ENCODE measurements around the gene UMODL1. TPM values are rescaled to one million over a fixed set of nuclear protein-coding genes. Genes with fewer than 3 reads are reported as not detected.

UMODL1 gene
- total RNA-seq, 2 experiments from 2014 or later = 7.4 to 12.3 TPM

GRCh38 chr21:42117229-42117966, 46.3 kb downstream of the UMODL1 start:
- Histone ChIP-seq H3K27ac (ENCODE audit: low read depth, low read length, poor library complexity, severe bottlenecking) (peak overlapping the region; percentile 93), H3K79me2 (ENCODE audit: insufficient read depth, low read depth, low read length) (peaks cover 17% of the 10 kb centered on the region; the same call in 1 of the 2 replicates), H3K36me3 (ENCODE audit: insufficient read depth, low read length) (no peaks in the 10 kb centered on the region), H3K9me2 (ENCODE audit: insufficient read depth, low read length) (no peaks in the 10 kb centered on the region), H3K4me1 (ENCODE audit: insufficient read depth, low read length, poor library complexity, severe bottlenecking) (peaks cover 70% of the 10 kb centered on the region), H2AFZ (ENCODE audit: low read length) (peak overlapping the region; percentile 85), H3K4me3 (ENCODE audit: low read depth, low read length, poor library complexity, severe bottlenecking) (peak overlapping the region; percentile 10), H3K4me2 (ENCODE audit: low read length) (peak overlapping the region; percentile 82), H4K20me1 (ENCODE audit: insufficient read depth, low read length) (no peaks in the 10 kb centered on the region), H3K9me3 (ENCODE audit: low read length) (no peaks in the 10 kb centered on the region)
- ChIA-PET CTCF (ENCODE audit: unreplicated experiment) (interaction anchor here (0.9 to 2.1 kb wide), 8 partner anchors 9 to 301 kb away, joined by 3 to 21 read pairs (median 4); no protein-coding TSS in a partner anchor), POLR2A (interaction anchor here (0.5 to 4.9 kb wide), 13 partner anchors 10 to 394 kb away, joined by 3 to 23 read pairs (median 4); no protein-coding TSS in a partner anchor)
- BruUV-seq (replicated peaks) = no TSS peak
- no peak for TF ChIP-seq EZH2phosphoT487 (IDR thresholded peaks at IDR 0.05; ENCODE audit: borderline replicate concordance, low read depth, low read length)
- TF ChIP-seq CTCF (conservative IDR thresholded peaks at IDR 0.05; ENCODE audit: low read length) = peak; percentile 99
- intact Hi-C loops (cut with micrococcal nuclease; ENCODE audit: unreplicated experiment) = loop anchor here (1.0 to 5.0 kb wide), 7 partner anchors 55 to 505 kb away; no protein-coding TSS in a partner anchor
- DNase-seq (ENCODE audit: low spot score) = peak; percentile 84

GRCh38 chr21:42117967-42118780, 47.1 kb downstream of the UMODL1 start:
- Histone ChIP-seq H3K79me2 (ENCODE audit: insufficient read depth, low read depth, low read length) (peaks cover 19% of the 10 kb centered on the region; the same call in 1 of the 2 replicates), H4K20me1 (ENCODE audit: insufficient read depth, low read length) (no peaks in the 10 kb centered on the region), H3K9me3 (ENCODE audit: low read length) (no peaks in the 10 kb centered on the region), H3K4me2 (ENCODE audit: low read length) (peak overlapping the region; percentile 82), H3K27ac (ENCODE audit: low read depth, low read length, poor library complexity, severe bottlenecking) (peak overlapping the region; percentile 93), H3K9me2 (ENCODE audit: insufficient read depth, low read length) (no peaks in the 10 kb centered on the region), H3K4me3 (ENCODE audit: low read depth, low read length, poor library complexity, severe bottlenecking) (peak overlapping the region; percentile 26), H3K36me3 (ENCODE audit: insufficient read depth, low read length) (no peaks in the 10 kb centered on the region; the same call in 1 of the 2 replicates), H2AFZ (ENCODE audit: low read length) (peak overlapping the region; percentile 76), H3K4me1 (ENCODE audit: insufficient read depth, low read length, poor library complexity, severe bottlenecking) (peaks cover 71% of the 10 kb centered on the region)
- no peak for TF ChIP-seq EZH2phosphoT487 (IDR thresholded peaks at IDR 0.05; ENCODE audit: borderline replicate concordance, low read depth, low read length)
- no peak for TF ChIP-seq CTCF (conservative IDR thresholded peaks at IDR 0.05; ENCODE audit: low read length)
- no TSS peak for BruUV-seq (replicated peaks)
- DNase-seq (ENCODE audit: low spot score) = peak; percentile 37
- intact Hi-C loops (cut with micrococcal nuclease; ENCODE audit: unreplicated experiment) = loop anchor here (1.0 to 5.0 kb wide), 7 partner anchors 55 to 506 kb away; no protein-coding TSS in a partner anchor
- ChIA-PET CTCF (ENCODE audit: unreplicated experiment) (interaction anchor here (0.9 to 2.1 kb wide), 7 partner anchors 10 to 302 kb away, joined by 3 to 21 read pairs (median 4); no protein-coding TSS in a partner anchor), POLR2A (interaction anchor here (0.6 to 4.9 kb wide), 10 partner anchors 11 to 251 kb away, joined by 3 to 23 read pairs (median 4); no protein-coding TSS in a partner anchor)

All from OCI-LY7 (cell line).